Breast epithelium (tissue), 3 donors: ENCODE measurements around the gene WSB1.

Source experiments
- POLR2AphosphoS5 ChIP-seq, 3 donors: sonication (generic); formaldehyde crosslinking; IDR thresholded peaks; one replicate each; pipeline ENCODE4 v1.6.1; 2017; ENCODE audit warnings: antibody characterized with exemption in 3 of 3
- TF ChIP-seq, protein P1 (sequence below), 3 donors: fragments of 450-650 bp; IDR thresholded peaks; one replicate each; pipeline ENCODE4 v1.5.1; 2016 to 2017; ENCODE audit warnings: antibody characterized with exemption in 3 of 3, mild to moderate bottlenecking in 3 of 3, moderate library complexity in 3 of 3

GRCh38 chr17:27303734-27304133, 9.8 kb downstream of the WSB1 start:
- TF ChIP-seq, protein P1, sequence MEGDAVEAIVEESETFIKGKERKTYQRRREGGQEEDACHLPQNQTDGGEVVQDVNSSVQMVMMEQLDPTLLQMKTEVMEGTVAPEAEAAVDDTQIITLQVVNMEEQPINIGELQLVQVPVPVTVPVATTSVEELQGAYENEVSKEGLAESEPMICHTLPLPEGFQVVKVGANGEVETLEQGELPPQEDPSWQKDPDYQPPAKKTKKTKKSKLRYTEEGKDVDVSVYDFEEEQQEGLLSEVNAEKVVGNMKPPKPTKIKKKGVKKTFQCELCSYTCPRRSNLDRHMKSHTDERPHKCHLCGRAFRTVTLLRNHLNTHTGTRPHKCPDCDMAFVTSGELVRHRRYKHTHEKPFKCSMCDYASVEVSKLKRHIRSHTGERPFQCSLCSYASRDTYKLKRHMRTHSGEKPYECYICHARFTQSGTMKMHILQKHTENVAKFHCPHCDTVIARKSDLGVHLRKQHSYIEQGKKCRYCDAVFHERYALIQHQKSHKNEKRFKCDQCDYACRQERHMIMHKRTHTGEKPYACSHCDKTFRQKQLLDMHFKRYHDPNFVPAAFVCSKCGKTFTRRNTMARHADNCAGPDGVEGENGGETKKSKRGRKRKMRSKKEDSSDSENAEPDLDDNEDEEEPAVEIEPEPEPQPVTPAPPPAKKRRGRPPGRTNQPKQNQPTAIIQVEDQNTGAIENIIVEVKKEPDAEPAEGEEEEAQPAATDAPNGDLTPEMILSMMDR (IDR thresholded peaks at IDR 0.05), result no peak
- TF ChIP-seq POLR2AphosphoS5 (IDR thresholded peaks at IDR 0.05), result no peak
